Heart left ventricle (tissue), 13 donors: Measurements from ENCODE around the gene PCSK2.

ENCODE experiments used
- POLR2A ChIP-seq, 2 donors: fragments of 450-650 bp; IDR thresholded peaks; one replicate each; pipeline ENCODE4 v1.6.1; 2017; ENCODE audit warnings: antibody characterized with exemption in 2 of 2, mild to moderate bottlenecking in 2 of 2, moderate library complexity in 2 of 2
- TF ChIP-seq, protein P1 (sequence below), 12 donors: fragments of 200-600 bp; sonication (generic) in 4 of 12; IDR thresholded peaks; one replicate each; pipeline versions ENCODE4 v1.5.0 to v1.8.0; 2018 to 2022; ENCODE audit warnings: antibody characterized with exemption in 12 of 12, mild to moderate bottlenecking in 5 of 12
- donor health status: ischemic (EF 13 %, LVEDD 7.1; RV severe dilation, severe dysfunction).
- donor health status: DM: no; HTN: yes; CAD: no.
- donor health status: DM: no; HTN: no; CAD: no.
- donor health status: ischemic (EF 25% LVEDD 6.9; RV normal size, moderate dysfunction).
- donor health status: ischemic (EF 25% LVEDD 5.7; RV mildly dilated, moderate dysfunction).
- donor health status: ischemic (EF 35%, LVEDD 5.7; RV mildly dilated, moderate dysfunction).
- donor health status: nonischemic (EF 11% LVEDD 7.7; RV severe dilation, severe dysfunction).
- donor health status: DM: yes; HTN: yes; CAD: no.
- donor health status: PGD.
- donor health status: ischemic (EF 29% LVEDD 5.4; RV normal size, mild dysfunction).
- donor health status: nonischemic (EF 23%, LVEDD 6.1; RV moderate dilation, normal function).

DNA sequence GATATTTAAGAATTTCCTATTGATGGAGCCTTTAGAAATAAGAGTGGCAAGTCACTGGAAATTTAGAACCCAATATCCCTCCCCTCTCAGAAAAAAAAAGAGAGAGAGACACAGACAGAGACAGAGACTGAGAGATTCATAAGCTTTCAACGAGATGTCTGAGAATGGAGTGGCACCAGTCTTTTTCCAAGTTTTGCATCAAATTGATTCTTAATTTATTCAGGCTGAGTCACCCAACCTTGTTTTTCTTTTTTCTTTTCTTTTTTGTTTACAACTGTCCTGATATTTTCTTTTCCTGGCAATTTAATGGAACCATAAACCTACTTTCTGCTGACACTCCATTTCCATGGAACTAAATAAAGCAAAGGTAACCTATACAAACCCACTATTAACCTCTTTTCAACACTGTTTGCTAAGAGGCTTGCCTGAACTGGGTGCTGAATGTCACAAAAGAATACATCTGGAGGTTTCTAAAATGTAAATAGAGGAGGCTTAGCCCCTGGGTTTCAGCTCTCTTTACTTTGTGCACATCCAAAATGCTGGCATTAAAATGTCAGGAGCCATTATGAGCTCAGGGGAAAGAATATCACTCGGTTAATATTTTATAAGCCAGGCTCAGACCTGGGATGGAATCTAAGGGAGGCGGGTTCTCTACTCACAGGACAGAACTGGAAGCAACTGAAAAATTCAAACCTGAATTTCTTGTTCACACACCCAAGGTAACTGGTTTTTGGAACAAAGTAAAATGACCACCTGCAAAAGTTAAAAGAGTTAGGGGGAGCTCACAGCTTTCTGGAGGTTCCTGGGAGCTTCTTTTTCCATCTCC lies 203.5 kb downstream of the PCSK2 start:
- TF ChIP-seq, protein P1, sequence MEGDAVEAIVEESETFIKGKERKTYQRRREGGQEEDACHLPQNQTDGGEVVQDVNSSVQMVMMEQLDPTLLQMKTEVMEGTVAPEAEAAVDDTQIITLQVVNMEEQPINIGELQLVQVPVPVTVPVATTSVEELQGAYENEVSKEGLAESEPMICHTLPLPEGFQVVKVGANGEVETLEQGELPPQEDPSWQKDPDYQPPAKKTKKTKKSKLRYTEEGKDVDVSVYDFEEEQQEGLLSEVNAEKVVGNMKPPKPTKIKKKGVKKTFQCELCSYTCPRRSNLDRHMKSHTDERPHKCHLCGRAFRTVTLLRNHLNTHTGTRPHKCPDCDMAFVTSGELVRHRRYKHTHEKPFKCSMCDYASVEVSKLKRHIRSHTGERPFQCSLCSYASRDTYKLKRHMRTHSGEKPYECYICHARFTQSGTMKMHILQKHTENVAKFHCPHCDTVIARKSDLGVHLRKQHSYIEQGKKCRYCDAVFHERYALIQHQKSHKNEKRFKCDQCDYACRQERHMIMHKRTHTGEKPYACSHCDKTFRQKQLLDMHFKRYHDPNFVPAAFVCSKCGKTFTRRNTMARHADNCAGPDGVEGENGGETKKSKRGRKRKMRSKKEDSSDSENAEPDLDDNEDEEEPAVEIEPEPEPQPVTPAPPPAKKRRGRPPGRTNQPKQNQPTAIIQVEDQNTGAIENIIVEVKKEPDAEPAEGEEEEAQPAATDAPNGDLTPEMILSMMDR (IDR thresholded peaks at IDR 0.05) = no peak
- no peak for TF ChIP-seq POLR2A (IDR thresholded peaks at IDR 0.05)
